Hematopoietic multipotent progenitor cell treated with erythropoietin and hydrocortisone succinate and interleukin-3 and kit ligand, for 8 days (in vitro differentiated cells): ENCODE results near the gene OR2T29.
"Not testable (repeated sequence)": the region's sequence is repeated elsewhere in the genome, so short reads cannot be mapped to it uniquely, and the experiment has no call there.

Experiments
- DNase-seq: peaks from one replicate; pipeline ENCODE4 v3.0.0-alpha.2; 2015

The OR2T29 gene, protein sequence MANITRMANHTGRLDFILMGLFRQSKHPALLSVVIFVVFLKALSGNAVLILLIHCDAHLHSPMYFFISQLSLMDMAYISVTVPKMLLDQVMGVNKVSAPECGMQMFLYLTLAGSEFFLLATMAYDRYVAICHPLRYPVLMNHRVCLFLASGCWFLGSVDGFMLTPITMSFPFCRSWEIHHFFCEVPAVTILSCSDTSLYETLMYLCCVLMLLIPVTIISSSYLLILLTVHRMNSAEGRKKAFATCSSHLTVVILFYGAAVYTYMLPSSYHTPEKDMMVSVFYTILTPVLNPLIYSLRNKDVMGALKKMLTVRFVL

DNA sequence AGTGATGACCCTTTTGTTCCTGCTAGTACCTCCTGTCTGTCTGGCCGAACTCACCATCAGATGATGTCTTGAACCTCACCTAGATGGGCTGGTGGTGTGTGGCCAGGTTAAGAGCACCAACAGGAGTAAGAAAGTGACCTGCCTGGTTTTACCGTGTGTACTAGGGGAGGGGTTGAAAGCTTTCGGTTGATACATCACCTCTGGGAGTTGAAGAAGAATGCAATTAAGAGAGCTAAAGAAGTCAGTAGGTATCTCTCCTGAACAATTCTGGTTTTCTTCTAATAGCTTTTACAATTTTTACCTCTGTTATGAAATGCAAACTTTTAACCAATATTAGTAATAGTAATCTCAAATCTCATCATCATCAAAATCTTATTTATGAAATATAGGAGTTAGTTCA lies at the start of gene OR2T29:
Gene OR2T29 (minus strand): TSS at position 101 of the 400 bp plus-strand sequence. CDS start 3,281 bp downstream, outside the sequence.
- DNase-seq, result not testable (repeated sequence)

- DNase-seq, result no peak
Measured at GRCh38 chr1:248611883-248612414, 49.4 kb upstream of the OR2T29 start.

GRCh38 chr1:248610301-248610700 lies 47.7 kb upstream of the OR2T29 start:
- DNase-seq, result no peak

DNA sequence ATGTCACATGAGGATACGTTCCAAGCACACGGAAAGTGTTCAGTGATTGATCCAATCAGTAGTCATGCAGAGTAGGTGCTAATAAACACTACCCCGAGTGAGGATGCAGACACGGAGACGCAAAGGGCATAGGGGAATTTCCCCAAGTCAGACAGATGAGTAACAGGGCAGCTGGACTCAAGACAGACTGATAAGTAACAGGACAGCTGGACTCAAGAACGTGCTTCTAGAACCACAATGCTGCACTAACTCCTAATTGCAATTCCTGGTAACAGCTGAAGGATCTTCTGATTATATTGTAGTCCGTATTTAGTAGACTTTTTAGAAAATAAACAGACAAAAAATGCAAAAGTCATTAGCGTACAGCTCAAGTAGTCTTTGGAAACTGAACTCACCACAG lies 36.8 kb upstream of the OR2T29 start:
- no peak for DNase-seq

DNA sequence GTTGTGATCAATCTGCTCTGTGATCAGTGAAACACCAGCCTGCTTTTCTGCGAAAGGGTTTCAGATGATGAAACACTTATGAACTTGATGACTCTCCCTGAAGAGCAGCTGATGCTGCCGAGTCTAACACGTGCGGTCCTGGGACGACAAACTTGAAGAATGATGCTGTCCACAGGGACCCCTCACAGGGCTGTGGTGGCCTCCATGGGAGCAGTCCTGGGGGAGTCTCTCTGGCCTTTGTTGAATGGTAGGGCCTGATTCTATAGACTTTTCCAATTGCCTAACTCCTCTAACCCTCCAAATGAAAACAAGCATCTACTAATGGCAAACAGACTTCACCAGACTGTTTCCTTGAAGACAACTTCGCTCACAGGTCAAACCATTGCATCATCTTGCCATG lies 35.0 kb upstream of the OR2T29 start, which contains the start of gene OR2T10:
Gene OR2T10 (minus strand): TSS at position 112 of the 400 bp plus-strand sequence. CDS start 3,932 bp downstream, outside the sequence.
- no peak for DNase-seq

GRCh38 chr1:248596615-248597014 lies 34.0 kb upstream of the OR2T29 start:
- no peak for DNase-seq

DNA sequence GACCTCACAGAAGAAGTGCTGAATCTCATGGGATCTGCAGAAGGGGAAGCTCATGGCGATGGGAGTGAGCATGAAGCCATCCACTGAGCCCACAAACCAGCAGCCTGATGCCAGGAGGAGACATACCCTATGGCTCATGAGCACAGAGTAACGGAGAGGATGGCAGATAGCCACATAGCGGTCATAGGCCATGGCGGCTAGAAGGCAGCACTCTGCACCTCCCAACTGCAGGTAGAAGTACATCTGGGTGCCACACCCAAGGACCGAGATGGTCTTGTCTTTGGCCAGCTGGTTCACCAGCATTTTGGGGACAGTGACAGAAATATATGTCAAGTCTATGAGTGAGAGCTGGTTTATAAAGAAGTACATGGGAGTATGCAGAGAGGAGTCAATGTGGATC lies 30.7 kb upstream of the OR2T29 start:
- DNase-seq, result no peak

- no peak for DNase-seq
Measured at GRCh38 chr1:248592655-248593054, 30.1 kb upstream of the OR2T29 start.

DNA sequence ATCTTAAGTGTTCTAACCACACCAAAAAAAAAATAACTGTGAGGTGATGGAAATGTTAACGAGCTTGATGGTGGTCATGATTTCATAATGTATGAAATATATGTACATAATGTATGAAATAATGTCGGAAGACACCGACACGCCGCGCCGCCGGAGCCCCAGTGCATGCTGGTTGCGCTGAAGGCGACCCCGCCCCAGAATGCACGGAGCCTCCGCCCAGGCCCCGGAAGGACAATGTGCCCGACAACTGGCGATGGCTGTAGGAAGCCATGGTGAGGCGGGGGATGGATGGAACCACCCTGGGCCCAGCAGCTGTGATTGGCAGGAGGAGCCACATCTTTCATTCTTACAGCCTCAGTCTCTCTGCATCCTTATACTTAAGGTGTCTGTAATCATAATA lies 27.5 kb upstream of the OR2T29 start:
- no peak for DNase-seq

- DNase-seq, result no peak
Measured at GRCh38 chr1:248589334-248589733, 26.8 kb upstream of the OR2T29 start.

DNA sequence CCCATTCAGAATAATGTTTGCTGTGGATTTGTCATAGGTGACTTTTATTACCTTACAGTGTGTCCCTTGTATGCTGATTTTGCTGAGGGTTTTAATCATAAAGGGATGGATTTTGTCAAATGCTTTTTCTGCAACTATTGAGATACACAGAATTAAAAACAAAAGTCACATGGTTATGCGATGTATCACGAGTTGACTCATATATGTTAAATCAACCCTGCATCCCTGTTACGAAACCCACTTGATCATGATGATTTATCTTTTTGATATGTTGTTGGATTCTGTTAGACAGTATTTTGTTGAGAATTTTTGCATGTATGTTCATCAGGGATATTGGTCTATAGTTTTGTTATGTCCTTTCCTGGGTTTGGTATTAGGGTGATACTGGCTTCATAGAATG lies 22.7 kb upstream of the OR2T29 start:
- DNase-seq, result no peak

DNA sequence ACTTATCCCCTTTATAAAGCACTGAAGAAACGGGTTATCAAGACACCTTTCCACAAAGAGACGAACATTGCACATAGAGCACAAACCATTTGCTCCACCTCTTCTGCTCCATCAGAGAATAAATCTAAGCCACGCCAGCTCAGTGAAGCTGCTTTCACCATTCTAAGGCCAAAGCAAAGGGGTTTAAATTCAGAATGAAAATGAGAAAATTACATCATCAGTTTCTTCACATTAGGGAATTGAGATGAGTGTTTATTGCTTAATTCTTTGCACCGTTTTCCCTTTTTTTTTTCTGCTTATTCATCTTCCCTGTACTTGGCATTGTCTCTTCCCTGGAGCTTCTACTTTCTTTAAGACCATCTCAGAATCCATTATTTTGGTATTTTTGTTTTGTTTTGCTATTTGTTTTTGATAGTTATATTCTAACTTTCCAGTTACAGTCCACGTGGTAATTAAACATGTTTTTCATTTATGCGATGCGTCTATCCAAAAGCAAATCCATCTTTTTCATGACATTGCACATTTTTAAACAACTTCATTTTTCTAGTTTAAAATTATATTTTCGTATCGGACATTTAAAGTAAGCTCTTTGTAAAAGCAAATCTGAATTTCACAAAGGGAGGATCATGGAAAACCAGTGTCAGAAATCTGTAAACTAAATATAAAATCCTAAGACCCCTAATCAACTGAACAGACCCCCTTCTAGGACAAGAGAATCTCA lies 13.8 kb upstream of the OR2T29 start:
- DNase-seq, result no peak

DNA sequence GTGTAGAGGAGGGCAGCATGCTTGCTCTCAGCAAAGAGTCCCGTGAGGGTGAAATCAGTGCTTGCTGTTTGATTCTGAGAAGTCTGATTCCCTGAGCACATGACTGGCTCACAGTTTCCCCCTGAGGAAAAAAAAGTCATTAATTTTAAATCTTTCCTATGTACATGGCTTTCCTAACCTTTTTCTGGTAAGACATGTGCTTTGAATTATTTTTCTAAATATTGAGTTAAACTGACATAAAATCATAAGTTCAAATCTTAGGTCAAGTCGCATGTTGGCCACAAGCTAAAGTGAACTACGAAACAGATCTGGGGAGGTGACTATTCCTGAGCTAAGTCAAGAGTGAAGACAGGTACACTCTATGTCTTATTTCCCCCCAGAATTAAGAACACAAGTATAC lies 12.1 kb upstream of the OR2T29 start, which contains the start of gene OR2T34:
Gene OR2T34 (minus strand): TSS at position 101 of the 400 bp plus-strand sequence. CDS start 0 bp downstream, at position 101.
- DNase-seq, result not testable (repeated sequence)

- DNase-seq, result not testable (repeated sequence)
Measured at GRCh38 chr1:248573856-248574255, 11.3 kb upstream of the OR2T29 start.

DNA sequence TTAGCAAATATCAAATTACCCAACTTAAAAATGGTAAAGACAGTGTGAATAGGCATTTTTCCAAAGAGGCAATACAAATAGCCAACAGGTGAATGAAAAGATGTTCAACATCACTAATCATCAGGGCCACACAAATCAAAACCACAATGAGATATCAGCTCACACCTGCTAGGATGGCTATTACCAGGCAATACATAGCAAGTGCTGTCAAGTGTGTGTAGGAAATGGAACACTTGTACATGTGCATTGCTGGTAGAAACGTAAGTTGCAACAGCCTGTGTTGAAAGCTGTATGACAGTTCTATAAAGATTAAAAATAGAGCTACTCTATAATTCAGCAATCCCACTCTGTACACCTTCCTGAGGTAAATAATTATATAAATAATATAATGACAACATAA lies 9.5 kb upstream of the OR2T29 start:
- not testable (repeated sequence) for DNase-seq

DNA sequence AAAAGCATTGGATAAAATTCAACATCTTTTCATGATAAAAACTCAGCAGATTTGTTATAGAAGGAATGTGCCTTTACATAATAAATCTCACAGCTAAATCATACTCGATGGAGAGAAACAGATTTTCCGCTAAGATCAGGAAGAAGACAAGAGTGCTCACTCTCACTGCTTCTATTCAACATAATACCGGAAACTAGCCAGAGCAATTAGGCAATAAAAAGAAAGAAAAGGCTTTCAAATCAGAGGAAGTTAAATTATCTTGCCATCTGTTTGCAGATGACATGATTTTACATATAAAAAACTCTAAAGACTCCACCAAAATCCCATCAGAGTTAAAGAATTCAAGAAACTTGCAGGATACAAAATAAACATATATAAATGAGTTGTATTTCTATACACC lies 8.2 kb upstream of the OR2T29 start:
- DNase-seq, result not testable (repeated sequence)

DNA sequence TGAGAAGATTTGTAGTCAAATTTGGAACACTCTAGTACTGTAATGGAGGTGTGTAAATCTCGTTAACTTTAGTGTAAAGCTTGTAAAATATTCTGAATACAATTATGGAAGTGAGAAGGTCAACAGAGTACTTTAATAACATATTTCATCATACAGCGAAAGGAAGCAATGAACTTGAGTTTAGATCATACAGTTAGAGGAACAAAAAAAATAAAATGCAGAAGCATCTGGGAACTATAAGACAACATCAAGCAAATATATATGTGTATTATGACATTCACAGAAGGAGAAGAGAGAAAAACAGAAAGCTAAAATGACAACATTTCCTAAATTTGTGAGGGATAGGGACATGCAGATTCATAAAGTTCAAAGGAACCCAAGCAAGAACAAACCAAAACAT lies 6.5 kb upstream of the OR2T29 start:
- not testable (repeated sequence) for DNase-seq

- not testable (repeated sequence) for DNase-seq
Measured at GRCh38 chr1:248565530-248566373, 3.2 kb upstream of the OR2T29 start.

- not testable (repeated sequence) for DNase-seq
Measured at GRCh38 chr1:248551027-248551426, 11.5 kb downstream of the OR2T29 start.

GRCh38 chr1:248547383-248547782 lies 15.2 kb downstream of the OR2T29 start:
- DNase-seq, result not testable (repeated sequence)

DNA sequence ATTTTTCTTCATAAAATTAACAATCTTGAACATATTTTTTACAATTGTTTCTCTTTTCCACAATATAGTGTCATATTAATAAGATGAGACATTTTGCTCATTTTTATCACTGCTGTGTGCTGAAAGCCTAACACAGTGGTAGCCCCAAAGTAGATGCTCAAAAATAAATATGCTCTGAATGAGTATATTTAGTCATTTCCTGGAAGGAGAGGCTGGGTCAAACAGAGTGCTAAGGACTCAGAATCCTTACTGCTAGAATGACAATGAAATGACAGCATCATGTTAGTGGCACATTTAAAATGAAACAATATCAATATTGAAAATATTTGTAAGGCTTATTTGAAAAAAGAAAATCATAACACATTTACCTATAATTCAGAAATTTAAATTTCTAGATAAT lies 25.1 kb downstream of the OR2T29 start:
- DNase-seq, result not testable (repeated sequence)

- DNase-seq, result no peak
Measured at GRCh38 chr1:248521856-248522255, 40.7 kb downstream of the OR2T29 start.

DNA sequence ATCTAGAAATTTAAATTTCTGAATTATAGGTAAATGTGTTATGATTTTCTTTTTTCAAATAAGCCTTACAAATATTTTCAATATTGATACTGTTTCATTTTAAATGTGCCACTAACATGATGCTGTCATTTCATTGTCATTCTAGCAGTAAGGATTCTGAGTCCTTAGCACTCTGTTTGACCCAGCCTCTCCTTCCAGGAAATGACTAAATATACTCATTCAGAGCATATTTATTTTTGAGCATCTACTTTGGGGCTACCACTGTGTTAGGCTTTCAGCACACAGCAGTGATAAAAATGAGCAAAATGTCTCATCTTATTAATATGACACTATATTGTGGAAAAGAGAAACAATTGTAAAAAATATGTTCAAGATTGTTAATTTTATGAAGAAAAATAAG lies 52.4 kb downstream of the OR2T29 start:
- DNase-seq, result not testable (repeated sequence)
